ENCODE measurements around the gene DSTN.

DNA sequence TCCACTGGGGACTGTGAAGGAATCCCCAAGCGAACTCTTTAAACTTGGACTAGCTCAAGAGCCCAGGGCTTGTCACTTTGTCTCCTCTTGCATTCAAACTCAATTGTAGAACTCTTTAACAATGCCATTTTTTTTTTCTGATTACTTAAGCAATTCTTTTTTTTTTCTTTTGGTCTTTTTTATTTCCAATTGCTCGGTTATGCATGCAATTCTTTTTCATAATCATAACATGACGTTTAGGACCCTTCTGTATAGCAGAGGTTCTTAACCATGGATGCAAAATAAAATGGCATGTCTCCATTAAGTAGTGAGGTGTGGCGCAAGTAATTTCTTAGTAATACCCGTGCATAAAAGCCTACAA lies 38.2 kb upstream of the DSTN start:
- TF ChIP-seq, protein P1, sequence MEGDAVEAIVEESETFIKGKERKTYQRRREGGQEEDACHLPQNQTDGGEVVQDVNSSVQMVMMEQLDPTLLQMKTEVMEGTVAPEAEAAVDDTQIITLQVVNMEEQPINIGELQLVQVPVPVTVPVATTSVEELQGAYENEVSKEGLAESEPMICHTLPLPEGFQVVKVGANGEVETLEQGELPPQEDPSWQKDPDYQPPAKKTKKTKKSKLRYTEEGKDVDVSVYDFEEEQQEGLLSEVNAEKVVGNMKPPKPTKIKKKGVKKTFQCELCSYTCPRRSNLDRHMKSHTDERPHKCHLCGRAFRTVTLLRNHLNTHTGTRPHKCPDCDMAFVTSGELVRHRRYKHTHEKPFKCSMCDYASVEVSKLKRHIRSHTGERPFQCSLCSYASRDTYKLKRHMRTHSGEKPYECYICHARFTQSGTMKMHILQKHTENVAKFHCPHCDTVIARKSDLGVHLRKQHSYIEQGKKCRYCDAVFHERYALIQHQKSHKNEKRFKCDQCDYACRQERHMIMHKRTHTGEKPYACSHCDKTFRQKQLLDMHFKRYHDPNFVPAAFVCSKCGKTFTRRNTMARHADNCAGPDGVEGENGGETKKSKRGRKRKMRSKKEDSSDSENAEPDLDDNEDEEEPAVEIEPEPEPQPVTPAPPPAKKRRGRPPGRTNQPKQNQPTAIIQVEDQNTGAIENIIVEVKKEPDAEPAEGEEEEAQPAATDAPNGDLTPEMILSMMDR (IDR thresholded peaks at IDR 0.05 in 4 of 5, conservative IDR thresholded peaks at IDR 0.05 in 1 of 5) = no peak
- TF ChIP-seq POLR2A (IDR thresholded peaks at IDR 0.05) = no peak
